Astrocyte of the hippocampus (primary cell): ENCODE measurements around the gene PPP2R5D.

ENCODE experiments used
- DNase-seq: peaks from one replicate; pipeline ENCODE4 v3.0.0; 2011; ENCODE audit warnings: low read depth, low spot score

Gene PPP2R5D

DNA sequence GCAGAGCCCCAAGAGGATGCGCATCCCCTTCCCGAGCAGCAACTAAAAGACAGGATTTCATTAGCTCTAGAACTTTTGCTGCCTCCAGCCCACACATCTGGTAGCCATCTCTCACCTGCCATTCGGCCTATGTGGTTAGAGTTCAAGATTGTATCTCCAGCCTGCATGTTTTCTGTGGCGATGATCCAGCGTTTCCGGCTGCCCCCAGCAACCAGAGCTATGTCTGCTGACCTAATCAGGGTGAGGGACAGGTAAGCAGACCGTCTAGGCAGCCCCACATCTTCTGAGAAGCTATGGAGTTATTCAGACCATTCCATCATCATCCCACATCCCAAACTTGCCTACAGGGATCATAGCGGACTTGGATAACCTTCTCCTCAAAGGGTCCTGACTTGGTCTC, 71.6 kb downstream of the PPP2R5D start:
- DNase-seq: no peak

DNA sequence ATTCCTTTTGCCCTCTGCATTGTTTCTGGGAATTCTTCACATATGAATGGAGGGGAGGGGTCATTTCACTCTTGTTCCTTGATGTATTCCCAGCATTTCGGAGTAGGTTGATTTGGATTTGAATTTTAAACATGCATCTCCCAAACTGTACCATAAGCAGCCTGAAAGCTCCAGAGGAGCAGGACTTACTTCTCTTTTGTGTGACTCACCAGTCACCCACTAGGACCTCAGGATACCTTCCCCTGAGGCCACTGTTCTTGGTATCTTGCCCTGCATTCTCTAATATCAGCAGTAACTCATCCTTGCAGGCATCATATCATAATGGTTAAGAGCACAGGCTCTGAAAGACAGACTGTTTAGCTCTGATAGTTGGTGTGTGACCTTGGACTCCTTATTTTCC, 74.2 kb downstream of the PPP2R5D start:
- DNase-seq: no peak

DNA sequence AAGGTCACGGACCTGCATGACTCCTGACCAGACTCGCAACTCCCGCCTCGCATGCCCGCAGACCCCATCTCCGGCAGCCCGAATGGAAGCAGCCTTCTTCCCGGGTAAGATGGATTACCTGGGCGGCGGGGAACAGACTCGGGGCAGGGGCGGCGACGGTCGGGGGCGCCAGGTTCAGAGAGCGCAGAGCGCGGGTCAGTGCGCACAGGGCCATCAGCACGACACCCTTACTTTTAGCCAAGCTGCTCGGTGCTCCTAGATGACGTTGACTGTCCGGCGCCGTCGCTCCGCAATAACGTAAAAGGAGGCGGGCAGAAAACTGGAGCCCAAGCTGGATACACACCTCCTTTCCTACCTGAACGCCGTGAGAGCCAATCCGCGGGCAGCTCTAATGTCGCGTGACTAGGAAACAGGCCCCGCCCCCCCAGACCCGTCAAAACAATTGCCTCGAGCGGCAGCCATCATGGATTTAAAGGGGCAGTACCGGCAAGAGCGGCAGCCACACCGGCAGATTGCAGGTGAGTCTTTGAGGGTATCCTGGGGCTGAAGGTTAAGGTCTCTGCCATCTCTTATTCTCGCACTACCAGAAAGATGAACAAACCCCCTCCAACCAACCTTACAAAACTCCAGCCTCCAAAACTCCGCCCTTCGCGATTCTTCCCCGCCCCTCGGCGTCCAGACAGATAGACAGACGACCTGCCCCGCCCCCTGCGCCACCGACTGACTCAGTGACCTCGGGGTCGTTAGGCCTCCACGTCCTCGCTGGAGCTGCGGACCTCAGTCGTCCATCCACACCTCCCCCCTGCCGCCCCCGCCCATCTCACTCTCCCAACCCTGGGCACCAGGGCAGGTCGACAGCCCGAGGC, 75.0 kb downstream of the PPP2R5D start, which contains the start of the genes KLC4 and MRPL2:
KLC4 (plus strand) TSS at position 464 of the 866 bp plus-strand sequence. CDS start 1,705 bp downstream, outside the sequence.
MRPL2 (minus strand) TSS at position 267 of the 866 bp plus-strand sequence; CDS start at position 214, 53 bp downstream.
- DNase-seq: peak; percentile 99

DNA sequence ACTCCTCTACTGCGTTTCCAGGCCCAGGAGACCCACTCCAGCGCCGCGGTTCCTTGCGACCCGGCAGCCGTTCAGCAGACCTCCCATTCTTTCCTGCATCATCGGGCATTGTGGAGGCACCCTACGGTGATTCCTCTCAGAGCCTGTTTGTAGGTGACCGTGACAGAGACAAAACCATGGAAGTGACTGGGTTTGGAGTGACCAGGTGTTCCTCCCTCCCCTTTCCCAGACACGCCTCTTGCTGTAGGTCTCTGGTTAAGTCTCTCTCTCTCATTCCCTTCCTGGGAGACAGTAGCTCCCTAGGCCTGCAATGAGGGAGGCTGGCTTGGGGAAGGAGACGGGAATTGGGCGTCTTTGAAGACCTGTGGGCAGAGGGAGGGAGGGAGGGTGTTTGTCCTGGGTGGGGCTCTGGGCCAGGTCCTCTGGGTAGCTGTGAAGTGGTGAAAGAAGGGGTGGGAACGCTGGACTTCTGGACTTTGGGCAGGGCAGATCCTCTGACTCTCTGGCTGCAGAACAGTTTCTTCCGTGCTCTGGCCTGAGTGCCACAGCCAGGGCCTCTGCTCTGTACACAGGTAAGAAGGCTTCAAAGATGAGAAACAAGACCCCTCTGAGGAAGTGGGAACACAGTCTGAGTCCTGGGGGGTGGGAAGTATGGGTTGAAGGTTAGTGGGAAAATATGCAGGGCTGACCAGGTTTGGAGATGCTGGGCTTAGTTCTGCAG, 75.8 kb downstream of the PPP2R5D start:
- DNase-seq: peak; percentile 44

DNA sequence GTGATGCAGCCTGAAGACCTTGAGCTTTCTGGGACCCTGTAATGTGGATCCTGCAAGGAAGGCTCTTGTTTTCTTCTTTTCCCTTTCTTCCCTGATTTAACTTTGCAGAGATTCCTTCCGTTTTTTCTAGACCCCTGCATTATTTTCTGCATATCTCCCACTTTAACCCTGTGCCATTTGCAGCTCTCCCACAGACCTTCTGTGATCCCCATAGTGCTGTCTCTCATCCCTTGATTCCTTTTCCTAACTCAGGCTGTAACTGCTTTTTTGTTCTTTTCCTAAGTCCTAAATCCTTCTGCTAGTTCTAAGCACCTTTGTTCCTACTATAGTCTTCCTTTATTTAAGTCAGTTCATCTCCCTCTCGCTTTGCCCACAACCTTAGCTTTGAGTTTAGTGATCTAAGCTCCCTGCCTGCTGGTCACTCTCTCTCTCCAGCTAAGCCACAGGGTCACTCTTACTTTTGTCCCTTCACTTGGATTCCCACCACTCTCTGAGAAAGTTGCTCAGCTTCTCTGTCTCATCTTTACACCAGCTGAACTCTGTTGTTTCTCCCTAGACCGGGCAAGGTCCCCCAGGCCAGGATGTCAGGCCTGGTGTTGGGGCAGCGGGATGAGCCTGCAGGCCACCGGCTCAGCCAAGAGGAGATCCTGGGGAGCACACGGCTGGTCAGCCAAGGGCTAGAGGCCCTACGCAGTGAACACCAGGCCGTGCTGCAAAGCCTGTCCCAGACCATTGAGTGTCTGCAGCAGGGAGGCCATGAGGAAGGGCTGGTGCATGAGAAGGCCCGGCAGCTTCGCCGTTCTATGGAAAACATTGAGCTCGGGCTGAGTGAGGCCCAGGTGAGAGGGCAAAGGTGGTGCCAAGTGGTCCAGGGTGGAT, 76.6 kb downstream of the PPP2R5D start:
- no peak for DNase-seq

DNA sequence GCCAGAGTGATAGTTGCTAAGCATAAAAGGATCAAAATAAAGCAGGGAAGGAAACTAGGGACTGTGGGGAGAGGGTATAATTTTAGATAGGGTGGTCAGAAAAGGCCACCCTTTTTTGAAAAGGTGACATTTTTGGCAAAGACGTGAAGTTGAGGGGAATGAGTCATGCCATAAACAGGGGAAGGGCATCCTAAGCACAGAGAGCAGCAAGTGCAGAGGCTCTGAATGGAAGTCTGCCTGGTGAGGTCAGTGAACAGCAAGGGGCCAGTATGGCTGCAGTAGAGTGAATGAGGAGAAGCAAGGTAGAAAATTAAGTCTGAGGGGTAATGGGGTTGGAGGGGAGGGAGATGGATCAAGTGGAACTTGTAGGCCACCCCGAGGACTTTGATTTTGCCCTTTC, 77.5 kb downstream of the PPP2R5D start:
- DNase-seq: peak; percentile 47
